HG03565 (cell line): ENCODE results near the gene TREML4.
"Not testable (repeated sequence)": the region's sequence is repeated elsewhere in the genome, so short reads cannot be mapped to it uniquely, and the experiment has no call there.

Experiments
- ATAC-seq: cut with Tn5 transposase; IDR thresholded peaks from one replicate; pipeline ENCODE4 v1.9.1; 2021; ENCODE audit warnings: mild to moderate bottlenecking, moderate library complexity; ENCODE audit not compliant: unreplicated experiment

Gene TREML4

DNA sequence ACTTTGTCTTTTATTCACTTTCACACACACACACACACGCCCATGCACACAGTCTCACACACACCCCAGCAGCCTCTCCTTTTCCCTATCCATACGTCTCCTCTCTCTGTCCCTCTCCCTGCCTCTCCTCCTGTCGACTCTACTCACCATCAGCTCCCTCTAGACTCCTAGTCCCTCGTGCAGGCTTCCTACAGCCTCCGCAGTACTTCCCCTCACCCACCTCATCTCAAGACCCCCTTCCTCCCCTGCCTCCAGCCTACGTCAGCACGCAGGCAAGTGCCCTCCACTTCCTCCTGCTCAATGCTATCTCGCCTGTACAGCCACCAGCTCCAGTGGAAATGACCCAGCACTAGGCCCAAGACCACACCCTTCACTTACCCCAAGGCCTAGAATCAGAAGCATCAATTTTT, 26.4 kb upstream of the TREML4 start:
- ATAC-seq = no peak

DNA sequence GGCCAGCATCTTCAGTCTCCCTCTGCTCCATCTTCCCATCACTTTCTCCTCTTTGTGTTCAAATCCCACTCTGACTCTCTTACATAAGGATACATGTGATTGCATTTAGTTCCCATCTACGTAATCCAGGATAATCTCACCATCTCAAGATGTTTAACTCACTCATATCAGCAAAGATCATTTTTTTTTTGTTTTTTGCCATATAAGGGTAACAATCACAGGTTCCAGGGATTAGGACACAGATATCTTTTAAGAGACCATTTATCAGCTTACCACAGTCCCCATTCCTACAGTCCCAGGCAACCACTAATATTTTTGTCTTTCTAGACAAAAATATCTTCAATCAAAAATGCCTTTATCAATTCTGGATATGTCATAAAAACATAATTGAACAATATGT, 24.0 kb upstream of the TREML4 start:
- ATAC-seq = no peak

DNA sequence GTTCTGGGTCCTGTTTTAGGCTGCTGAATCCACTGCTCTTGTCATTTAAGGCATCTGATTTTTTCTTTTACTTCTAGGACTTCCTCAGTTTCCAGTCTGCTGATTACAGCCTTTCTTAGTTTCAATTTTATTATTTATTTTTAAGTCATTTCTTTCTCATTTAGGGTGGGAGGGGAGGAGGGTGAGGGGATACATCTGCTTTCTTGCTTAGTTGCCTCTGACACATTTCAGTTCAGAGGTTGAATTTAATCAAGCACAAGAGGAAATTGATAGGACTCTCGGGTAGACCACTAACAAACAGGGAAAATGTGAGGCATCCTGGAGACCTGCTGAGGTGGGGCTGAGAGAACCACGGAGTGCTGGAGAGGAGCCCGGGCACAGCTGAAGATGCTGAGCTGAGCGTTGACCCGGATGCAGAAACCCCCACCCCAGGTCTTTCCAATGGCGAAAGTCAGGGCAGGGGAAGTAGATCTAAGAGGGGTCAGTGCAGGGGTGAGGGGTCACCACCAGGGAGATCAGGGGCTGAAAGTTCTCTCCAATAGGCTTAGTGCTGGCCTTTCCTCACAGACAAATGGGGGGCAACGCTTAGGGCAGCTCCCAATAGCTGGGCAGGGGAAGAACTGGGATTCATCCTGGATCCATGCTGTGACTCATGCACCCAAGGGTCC, 19.6 kb upstream of the TREML4 start:
- no peak for ATAC-seq

DNA sequence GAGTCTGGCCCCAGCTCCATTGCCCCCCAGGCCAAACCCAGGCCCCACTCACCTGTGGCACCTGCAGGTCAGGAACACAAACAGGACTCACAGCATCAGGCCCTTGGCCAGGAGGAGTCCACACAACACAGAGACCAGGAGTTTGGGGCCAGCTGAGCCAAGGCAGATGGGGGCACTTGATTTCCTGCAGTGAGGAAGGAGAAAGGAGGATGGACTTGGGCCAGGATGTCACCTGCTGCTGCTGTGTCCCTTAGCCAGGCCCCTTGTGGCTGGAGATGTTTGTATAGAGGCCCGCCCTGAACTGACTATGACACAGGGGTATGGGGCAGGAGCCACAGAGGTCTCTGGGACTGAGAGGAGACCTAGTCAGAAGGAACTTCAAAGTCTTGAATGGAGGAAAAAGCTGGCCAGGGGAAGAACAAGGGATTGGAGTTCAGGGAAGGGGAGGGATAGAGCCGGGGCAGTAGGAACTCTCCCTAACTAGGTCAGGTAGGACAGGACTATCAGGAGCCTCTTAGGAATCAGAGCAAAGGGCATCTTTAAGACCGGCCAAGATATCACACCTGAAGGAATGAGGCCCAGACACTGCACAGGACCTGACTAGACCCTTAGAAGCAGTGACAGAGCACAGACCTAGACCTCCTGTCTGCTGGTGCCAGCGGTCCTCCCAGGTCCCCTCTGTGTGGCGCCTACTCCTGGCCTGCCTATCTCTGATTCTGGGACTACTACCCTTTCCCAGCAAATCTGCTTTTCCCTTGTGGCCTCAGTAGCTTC, 18.4 kb upstream of the TREML4 start:
- ATAC-seq = no peak

DNA sequence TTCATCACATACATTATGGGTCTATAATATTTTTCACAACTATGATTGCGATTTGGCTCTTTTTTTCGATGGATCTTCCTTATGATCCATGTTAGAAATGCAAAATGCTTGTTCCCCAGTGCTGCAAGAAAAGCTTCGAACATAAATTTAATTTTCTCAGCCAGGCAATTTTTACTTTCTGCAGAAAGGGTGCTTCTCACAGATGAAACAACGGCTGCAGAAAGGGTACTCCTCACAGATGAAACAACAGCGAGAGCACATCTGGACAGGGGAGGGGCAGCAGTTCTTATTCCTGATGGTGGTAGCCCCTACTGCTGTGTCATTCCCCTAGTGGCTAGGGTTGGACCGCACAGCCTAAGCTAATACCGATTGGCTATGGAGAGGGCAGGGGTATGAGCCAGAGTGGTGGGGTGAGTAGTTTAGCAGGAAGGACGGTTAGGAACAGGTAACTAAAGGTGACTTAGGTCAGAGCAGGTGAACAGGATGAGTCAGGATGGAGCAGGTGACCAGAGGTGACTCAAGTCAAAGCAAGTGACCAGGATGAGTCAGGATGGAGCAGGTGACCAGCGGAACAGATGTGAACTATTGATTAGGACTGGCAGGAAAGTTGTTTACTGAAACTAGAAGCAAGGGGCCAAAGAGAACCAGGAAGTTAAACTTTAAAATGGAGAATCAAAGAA, 13.4 kb upstream of the TREML4 start:
- no peak for ATAC-seq

DNA sequence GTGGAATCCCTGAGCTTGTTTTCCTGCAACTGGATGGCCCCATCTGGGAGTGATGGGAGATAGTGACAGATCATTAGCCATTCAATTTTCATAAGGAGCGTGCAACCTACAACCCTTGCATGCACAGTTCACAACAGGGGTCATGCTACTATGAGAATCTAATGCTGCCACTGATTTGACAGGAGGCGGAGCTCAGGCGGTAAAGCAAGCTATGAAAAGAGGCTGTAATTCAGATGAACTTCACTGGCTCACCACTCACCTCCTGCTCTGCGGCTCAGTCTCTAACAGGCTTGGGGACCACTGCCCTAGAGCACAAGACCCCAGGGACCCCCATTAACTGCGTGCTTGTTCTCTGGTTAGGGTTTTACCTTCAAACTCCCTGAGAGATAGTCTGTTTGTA, 12.4 kb upstream of the TREML4 start:
- ATAC-seq = no peak

DNA sequence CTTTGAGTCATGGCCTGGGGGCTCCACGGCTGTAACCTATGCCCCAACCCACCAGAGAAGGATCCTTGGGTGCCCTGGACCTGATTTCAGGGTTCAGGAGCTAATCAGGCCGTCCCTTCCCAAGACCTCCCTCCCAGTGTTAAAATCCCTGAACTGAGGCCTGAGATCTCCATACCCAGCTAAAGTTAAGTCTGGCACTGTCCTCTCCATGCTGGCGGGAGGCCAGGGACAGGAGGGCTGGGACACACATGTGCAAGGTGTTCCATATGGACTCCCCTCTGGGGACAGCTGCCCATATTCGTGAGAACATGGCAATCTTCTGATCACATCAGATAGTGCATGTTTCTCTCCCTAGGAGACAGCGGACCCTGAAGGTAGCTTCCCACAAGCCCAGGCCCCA, 11.5 kb upstream of the TREML4 start:
- no peak for ATAC-seq

DNA sequence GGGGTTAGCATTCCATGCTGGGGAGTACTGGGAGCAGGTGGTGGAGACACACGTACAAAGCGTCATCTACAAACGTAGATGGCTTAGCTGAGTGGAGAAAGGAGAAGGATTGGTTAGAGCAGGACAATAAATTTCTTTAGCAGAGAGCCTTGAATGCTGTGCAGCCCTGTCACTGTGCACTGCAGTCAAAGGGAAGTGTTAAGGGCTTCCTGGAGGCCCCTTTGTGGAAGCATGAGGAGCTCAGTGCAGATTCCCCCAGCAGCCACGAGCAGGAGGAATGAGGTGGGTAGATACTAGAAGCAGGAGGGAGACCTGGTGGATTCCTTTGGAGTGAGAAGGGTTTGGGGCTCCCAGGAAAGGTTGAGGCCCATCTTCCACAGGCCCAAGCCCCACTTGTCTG, 6.1 kb upstream of the TREML4 start:
- no peak for ATAC-seq

DNA sequence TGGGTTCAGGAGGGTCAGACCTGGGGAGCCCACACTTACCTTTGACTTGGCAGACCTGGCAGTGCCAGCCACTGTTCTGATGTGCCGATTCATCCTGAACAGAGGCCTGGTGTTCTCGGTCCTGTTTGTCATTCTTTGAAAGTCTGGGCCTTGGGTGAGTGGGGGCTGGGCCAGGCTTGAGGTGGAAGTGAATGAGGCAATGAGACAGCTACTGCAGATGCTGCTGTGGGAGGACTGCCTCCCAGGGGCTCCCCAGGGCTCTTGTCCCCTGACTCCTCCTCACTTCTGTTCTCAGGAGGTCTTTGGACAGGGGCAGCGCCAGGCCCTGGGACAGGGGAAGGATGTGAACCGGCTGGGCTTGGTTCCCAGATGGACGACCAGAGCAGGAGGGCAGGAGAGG, 5.6 kb upstream of the TREML4 start:
- ATAC-seq = no peak

DNA sequence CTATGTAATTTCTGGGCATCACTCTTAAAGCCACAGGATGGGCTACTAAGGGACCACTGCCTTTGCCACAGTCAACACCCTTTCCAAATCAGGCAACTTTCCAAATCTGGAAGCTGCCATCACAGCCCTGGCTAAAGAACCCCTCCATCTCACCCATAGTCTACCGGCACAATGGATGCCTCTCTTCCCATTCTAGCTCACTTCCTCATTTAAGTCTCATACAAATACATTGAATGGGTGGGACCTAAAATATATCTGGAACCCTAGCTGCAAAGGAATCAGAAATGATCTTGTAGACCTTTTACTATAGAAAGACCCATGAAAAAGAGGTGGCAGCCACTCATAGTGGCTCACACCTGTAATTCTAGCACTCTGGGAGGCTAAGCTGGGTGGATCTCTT, 3.3 kb upstream of the TREML4 start:
- ATAC-seq = no peak

DNA sequence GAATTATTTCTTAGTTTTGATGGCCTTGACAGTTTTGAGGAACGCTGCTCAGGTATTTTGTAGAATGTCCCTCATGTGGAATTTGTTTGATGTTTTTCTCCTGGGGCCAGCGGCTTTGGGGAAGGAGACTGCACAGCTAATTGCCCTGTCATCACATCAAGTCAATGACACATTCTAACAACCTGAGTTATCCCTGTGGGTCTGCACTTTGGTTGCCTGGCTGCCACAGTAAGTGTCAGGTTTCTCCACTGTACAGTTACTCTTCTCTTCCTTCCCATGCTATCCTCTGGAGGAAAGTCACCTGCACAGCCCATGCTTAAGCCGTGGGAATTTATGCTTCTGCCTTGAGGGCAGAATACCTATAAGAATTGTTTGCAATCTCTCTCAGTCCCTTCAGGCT, 1.4 kb upstream of the TREML4 start:
- no peak for ATAC-seq

DNA sequence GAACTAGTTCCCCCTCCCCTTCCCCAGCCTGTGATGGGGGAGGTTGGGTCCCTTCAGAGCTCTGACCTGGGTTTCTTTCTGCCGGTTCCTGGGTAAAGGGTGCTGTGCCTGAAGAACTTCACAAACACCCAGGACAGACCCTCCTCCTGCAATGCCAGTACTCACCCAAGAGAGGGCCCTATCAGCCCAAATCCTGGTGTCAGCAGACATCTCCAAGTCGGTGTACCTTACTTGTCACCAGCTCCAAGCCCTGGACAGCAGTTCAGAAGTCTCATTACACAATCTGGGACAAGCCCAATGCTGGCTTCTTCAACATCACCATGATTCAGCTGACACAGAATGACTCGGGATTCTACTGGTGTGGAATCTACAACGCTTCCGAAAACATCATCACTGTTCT, 467 bp downstream of the TREML4 start:
- no peak for ATAC-seq

DNA sequence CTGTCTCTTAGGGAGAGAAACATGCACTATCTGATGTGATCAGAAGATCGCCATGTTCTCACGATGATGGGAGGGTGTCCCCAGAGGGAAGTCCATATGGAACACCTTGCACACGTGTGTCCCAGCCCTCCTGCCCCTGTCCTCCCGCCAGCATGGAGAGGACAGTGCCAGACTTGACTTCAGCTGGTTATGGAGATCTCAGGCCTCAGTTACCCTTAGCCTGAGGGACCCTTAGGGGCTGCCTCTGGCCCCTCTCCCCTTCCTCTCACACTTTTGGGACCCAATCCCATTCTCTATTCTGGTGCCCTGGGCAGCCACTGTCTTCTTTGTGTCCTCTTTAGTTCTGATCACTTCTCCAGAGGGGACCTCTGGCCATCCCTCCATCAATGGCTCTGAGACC, 1.6 kb downstream of the TREML4 start:
- no peak for ATAC-seq

DNA sequence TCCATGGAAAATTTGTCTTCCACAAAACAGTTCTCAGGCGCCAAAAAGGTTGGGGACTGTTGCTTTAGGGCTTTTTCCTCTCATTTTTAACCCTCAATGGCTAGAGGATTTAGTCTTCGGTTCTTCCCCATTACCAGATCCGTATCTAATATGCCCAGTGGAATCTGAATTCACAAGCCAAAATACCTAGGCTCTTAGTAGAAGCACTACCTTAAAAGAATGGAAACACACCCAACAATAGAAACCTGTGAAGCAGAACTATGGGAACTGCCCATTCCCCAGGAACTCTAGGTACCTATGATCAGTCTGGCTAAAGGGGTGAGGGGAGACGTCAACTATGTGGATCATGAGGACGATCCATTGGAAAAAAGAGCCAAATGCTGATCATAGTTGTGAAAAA, 3.1 kb downstream of the TREML4 start:
- ATAC-seq = no peak

DNA sequence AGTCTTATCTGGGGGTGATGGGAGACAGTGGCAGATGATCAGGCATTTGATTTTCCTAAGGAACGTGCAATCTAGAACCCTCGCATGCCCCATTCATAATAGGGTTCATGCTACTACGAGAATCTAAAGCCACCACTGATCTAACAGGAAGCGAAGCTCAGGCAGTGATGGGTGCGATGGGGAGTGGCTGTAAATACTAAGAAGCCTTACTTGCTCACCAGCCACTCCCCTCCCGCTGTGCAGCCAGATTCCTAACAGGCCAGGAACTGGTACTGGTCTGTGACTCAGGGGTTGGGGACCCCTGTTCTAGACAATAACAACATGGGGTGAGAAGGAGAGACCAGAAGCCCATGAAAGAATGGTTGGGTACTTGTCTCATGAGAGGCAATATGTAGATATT, 4.5 kb downstream of the TREML4 start:
- no peak for ATAC-seq

DNA sequence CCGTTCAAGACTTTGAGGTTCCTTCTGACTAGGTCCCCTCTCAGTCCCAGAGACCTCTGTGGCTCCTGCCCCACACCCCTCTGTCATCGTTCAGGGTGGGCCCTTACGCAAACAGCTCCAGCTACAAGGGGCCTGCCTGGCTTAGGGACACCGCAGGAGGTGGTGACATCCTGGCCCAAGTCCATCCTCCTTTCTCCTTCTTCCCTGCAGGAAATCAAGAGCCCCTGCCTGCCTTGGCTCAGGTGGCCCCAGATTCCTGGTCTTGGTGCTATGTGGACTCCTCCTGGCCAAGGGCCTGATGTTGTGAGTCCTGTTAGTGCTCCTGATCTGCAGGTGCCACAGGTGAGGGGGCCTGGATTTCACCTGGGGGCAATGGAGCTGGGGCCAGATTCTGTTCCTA, 8.1 kb downstream of the TREML4 start:
- no peak for ATAC-seq

DNA sequence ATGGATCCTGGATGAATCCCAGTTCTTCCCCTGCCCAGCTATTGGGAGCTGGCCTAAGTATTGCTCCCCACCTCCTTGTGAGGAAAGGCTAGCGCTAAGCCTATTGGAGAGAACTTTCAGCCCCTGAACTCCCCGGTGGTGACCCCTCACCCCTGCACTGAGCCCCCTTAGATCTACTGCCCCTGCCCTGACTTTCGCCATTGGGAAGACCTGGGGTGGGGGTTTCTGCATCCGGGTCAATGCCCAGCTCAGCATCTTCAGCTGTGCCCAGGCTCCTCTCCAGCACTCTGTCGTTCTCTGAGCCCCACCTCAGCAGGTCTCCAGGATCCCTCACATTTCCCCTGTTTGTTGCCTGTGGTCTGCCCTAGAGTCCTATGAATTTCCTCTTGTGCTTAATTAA, 9.0 kb downstream of the TREML4 start:
- ATAC-seq = no peak

DNA sequence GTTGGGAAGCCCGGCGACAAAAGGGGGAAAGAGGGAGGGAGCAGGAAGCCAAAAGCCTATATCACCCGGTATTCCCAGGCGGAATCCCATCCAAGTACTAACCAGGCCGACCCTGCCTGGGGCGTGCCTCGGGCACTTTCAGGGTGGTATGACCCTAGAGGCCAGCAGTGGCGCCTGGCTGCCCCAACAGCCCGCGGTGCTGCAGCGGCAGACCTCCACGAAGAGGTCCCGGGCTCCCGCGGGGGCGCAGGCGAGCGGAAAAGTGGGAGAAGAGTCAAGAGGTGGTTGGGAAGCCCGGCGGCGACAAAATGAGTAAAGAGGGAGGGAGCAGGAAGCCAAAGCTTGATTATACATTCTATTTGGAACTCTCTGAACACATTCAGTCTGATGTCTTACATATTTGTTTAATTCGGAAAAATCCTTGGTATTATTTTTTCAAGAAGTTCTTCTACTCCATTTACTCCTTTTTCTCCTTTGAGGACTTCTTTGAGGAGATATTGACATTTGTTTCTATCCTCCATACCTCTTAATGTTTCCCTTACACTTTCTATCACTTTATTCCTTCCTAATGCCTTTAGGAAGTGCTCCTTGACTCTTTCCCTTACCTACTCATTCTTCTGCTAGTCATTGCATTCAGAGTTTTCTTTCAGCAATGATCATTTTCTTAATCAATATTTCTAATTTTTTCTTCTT, 11.5 kb downstream of the TREML4 start:
- no peak for ATAC-seq

DNA sequence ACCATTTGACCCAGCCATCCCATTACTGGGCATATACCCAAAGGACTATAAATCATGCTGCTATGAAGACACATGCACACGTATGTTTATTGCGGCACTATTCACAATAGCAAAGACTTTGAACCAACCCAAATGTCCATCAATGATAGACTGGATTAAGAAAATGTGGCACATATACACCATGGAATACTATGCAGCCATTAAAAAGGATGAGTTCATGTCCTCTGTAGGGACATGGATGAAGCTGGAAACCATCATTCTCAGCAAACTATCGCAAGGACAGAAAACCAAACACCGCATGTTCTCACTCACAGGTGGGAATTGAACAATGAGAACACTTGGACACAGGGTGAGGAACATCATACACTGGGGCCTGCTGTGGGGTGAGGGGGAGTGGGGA, 18.4 kb downstream of the TREML4 start:
- not testable (repeated sequence) for ATAC-seq

DNA sequence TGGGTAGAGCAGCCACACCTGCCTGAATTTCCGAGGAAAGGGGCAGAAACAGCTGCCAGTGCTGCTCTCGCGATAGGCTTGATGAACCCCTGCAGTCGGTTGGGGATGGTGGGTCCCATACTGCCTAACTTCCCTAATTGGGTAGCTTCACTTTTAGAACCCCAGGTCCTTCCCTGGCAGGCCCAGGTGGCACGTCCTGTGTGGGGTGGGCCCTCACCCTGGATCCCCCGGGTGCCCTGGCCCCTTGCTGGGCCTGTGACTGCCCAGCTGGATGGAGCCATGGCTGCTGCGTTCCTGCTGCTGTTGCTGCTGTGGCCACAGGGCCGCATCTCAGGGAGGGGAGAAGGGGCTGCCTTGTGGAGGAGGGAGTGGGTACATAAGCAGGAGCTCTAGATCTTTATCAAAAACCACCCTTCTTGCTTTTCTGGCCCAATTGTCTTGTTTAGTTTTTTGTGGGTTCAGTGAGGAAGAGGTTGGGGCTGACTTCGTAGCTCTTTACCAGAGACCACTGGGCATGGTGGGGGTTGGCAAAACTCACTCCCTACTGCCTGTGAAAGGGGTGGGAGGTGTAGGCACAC, 19.2 kb downstream of the TREML4 start:
- ATAC-seq = no peak
